Uterus (tissue), 4 donors: ENCODE results near the gene C2orf49. TPM values are rescaled to one million over a fixed set of nuclear protein-coding genes. Genes with fewer than 3 reads are reported as not detected.

ENCODE experiments used
- DNase-seq, 2 donors: peaks; one replicate each; pipeline ENCODE4 v3.0.0-alpha.2; 2019 to 2020
- H3K27ac ChIP-seq, 2 donors: fragments of 200-600 bp; sonication (generic); 1 replicate in 1 of 2; 2 replicates in 1 of 2; pipeline ENCODE4 v1.5.1; 2016 to 2018
- H3K27me3 ChIP-seq, 2 donors: fragments of 200-600 bp; sonication (generic); one replicate each; pipeline ENCODE4 v1.5.1; 2018 to 2019; ENCODE audit warnings: control low read depth in 1 of 2
- H3K36me3 ChIP-seq, 2 donors: fragments of 200-600 bp; sonication (generic); one replicate each; pipeline ENCODE4 v1.5.1; 2019; ENCODE audit warnings: control low read depth in 1 of 2
- H3K4me1 ChIP-seq, 2 donors: fragments of 200-600 bp; sonication (generic); one replicate each; pipeline ENCODE4 v1.5.1; 2018 to 2019; ENCODE audit warnings: control low read depth in 1 of 2
- H3K4me3 ChIP-seq, 2 donors: fragments of 200-600 bp; sonication (generic); 1 replicate in 1 of 2; 2 replicates in 1 of 2; pipeline ENCODE4 v1.5.1; 2018 to 2019; ENCODE audit warnings: mild to moderate bottlenecking in 1 of 2
- H3K9me3 ChIP-seq, 2 donors: fragments of 200-600 bp; sonication (generic); one replicate each; pipeline ENCODE4 v1.5.1; 2019; ENCODE audit warnings: control low read depth in 1 of 2
- CTCF ChIP-seq, 4 experiments: fragments of 200-600 bp in 2 of 4; fragments of 450-650 bp in 2 of 4; sonication (generic) in 2 of 4; IDR thresholded peaks; one replicate each; pipeline ENCODE4 v1.5.1; 2016 to 2019; ENCODE audit warnings: antibody characterized with exemption in 4 of 4, mild to moderate bottlenecking in 2 of 4, moderate library complexity in 1 of 4
- POLR2A ChIP-seq, 2 donors: fragments of 450-650 bp; IDR thresholded peaks; one replicate each; pipeline ENCODE4 v1.6.1; 2016; ENCODE audit warnings: antibody characterized with exemption in 2 of 2, mild to moderate bottlenecking in 1 of 2, moderate library complexity in 1 of 2
- intact Hi-C: fragments of 100-400 bp; cut with DNase I; formaldehyde crosslinking; loops from one replicate; pipeline ENCODE4 v1.15.1; 2023; ENCODE audit warnings: low total_unique reads
- total RNA-seq, 4 donors: library from RNA; depleted of rRNA in 3 of 4; stranded (reverse); fragments of >200 nt in 3 of 4; gene quantifications; one replicate each; pipeline versions ENCODE4 v1.1.0 to v1.2.4, GENCODE V29; 2014 to 2023
- donor health status: DM: yes; HTN: yes; CAD: no.

C2orf49 gene
- total RNA-seq, 4 donors from 2014 or later, result 10.2 to 62.6 (median 22.8) TPM

GRCh38 chr2:105381101-105381668 is 43.8 kb downstream of the C2orf49 start:
- TF ChIP-seq CTCF (IDR thresholded peaks at IDR 0.05) (no peak), POLR2A (IDR thresholded peaks at IDR 0.05) (no peak)
- Histone ChIP-seq H3K4me1 (peaks cover 4 to 9% of the 10 kb centered on the region in 2 donors), H3K27ac (peak overlapping the region; percentile 73 to 78), H3K4me3 (no peak overlapping the region), H3K36me3 (no peaks in the 10 kb centered on the region), H3K9me3 (no peaks in the 10 kb centered on the region), H3K27me3 (no peaks in the 10 kb centered on the region)
- intact Hi-C loops, result no loop called here
- DNase-seq, result no peak

GRCh38 chr2:105382177-105382576 is 44.8 kb downstream of the C2orf49 start:
- Histone ChIP-seq H3K36me3 (no peaks in the 10 kb centered on the region), H3K27me3 (no peaks in the 10 kb centered on the region), H3K9me3 (no peaks in the 10 kb centered on the region), H3K4me1 (peaks cover 4 to 9% of the 10 kb centered on the region in 2 donors), H3K4me3 (no peak overlapping the region), H3K27ac (peak overlapping the region; percentile 73 to 78)
- no peak for DNase-seq
- intact Hi-C loops, result no loop called here
- TF ChIP-seq CTCF (IDR thresholded peaks at IDR 0.05) (no peak), POLR2A (IDR thresholded peaks at IDR 0.05) (no peak)

GRCh38 chr2:105383432-105384166 is 46.3 kb downstream of the C2orf49 start:
- Histone ChIP-seq H3K4me1 (peaks cover 4 to 9% of the 10 kb centered on the region in 2 donors), H3K36me3 (no peaks in the 10 kb centered on the region), H3K27ac (peak overlapping the region; percentile 44 to 66), H3K9me3 (no peaks in the 10 kb centered on the region), H3K4me3 (no peak overlapping the region), H3K27me3 (no peaks in the 10 kb centered on the region)
- DNase-seq, result no peak
- intact Hi-C loops, result no loop called here
- TF ChIP-seq CTCF (IDR thresholded peaks at IDR 0.05) (no peak), POLR2A (IDR thresholded peaks at IDR 0.05) (no peak)

- H3K36me3 ChIP-seq, result no peaks in the 10 kb centered on the region
- TF ChIP-seq POLR2A (IDR thresholded peaks at IDR 0.05) (no peak), CTCF (IDR thresholded peaks at IDR 0.05) (peak in 1 of 4 experiments; percentile 4)
- intact Hi-C loops, result no loop called here
- H3K4me1 ChIP-seq, result peaks cover 4 to 9% of the 10 kb centered on the region in 2 donors
- no peak overlapping the region for H3K4me3 ChIP-seq
- no peaks in the 10 kb centered on the region for H3K27me3 ChIP-seq
- no peaks in the 10 kb centered on the region for H3K9me3 ChIP-seq
- H3K27ac ChIP-seq, result peak overlapping the region; percentile 44 to 66
- DNase-seq, result no peak
Observed at GRCh38 chr2:105384216-105384615, 46.9 kb downstream of the C2orf49 start.

GRCh38 chr2:105384861-105385260 is 47.5 kb downstream of the C2orf49 start:
- H3K4me1 ChIP-seq, result peaks cover under 1 to 9% of the 10 kb centered on the region in 2 donors
- no peaks in the 10 kb centered on the region for H3K9me3 ChIP-seq
- no peaks in the 10 kb centered on the region for H3K27me3 ChIP-seq
- no peak overlapping the region for H3K4me3 ChIP-seq
- intact Hi-C loops, result no loop called here
- no peaks in the 10 kb centered on the region for H3K36me3 ChIP-seq
- no peak for DNase-seq
- no peak for TF ChIP-seq POLR2A (IDR thresholded peaks at IDR 0.05)
- no peak for TF ChIP-seq CTCF (IDR thresholded peaks at IDR 0.05)
- peak overlapping the region; percentile 44 to 66 for H3K27ac ChIP-seq
